ENCODE data around the gene METTL1. TPM values are rescaled to one million over a fixed set of nuclear protein-coding genes. Genes with fewer than 3 reads are reported as not detected.
A peak's percentile ranks its signal among the peaks of the same experiment; 100 is the strongest.

The METTL1 gene
- total RNA-seq, 6 donors from 2014 or later = 1.3 to 30.2 (median 16.9) TPM

GRCh38 chr12:57759360-57759980, 12.4 kb downstream of the METTL1 start:
- Histone ChIP-seq H3K27ac (no peak overlapping the region), H3K36me3 (peaks cover 0 to 16% (median 12%) of the 10 kb centered on the region in 4 donors), H3K4me1 (peaks cover 9 to 23% (median 20%) of the 10 kb centered on the region in 4 donors), H3K27me3 (peaks cover 0 to 8% (median 3%) of the 10 kb centered on the region in 4 donors), H3K9me3 (no peaks in the 10 kb centered on the region), H3K4me3 (no peak overlapping the region)
- TF ChIP-seq POLR2A (IDR thresholded peaks at IDR 0.05) (no peak), POLR2AphosphoS5 (IDR thresholded peaks at IDR 0.05) (no peak)
- TF ChIP-seq, protein P1, sequence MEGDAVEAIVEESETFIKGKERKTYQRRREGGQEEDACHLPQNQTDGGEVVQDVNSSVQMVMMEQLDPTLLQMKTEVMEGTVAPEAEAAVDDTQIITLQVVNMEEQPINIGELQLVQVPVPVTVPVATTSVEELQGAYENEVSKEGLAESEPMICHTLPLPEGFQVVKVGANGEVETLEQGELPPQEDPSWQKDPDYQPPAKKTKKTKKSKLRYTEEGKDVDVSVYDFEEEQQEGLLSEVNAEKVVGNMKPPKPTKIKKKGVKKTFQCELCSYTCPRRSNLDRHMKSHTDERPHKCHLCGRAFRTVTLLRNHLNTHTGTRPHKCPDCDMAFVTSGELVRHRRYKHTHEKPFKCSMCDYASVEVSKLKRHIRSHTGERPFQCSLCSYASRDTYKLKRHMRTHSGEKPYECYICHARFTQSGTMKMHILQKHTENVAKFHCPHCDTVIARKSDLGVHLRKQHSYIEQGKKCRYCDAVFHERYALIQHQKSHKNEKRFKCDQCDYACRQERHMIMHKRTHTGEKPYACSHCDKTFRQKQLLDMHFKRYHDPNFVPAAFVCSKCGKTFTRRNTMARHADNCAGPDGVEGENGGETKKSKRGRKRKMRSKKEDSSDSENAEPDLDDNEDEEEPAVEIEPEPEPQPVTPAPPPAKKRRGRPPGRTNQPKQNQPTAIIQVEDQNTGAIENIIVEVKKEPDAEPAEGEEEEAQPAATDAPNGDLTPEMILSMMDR (IDR thresholded peaks at IDR 0.05) = peak in 5 of 6 experiments; percentile 14 to 33 (median 19)
- WGBS, 2 donors = 45 to 46% methylated on average over 2 to 3 of the region's 3 CpGs
- no peak for ATAC-seq (ENCODE audit: low FRiP score in 2 of 2)
- DNase-seq = no peak

DNA sequence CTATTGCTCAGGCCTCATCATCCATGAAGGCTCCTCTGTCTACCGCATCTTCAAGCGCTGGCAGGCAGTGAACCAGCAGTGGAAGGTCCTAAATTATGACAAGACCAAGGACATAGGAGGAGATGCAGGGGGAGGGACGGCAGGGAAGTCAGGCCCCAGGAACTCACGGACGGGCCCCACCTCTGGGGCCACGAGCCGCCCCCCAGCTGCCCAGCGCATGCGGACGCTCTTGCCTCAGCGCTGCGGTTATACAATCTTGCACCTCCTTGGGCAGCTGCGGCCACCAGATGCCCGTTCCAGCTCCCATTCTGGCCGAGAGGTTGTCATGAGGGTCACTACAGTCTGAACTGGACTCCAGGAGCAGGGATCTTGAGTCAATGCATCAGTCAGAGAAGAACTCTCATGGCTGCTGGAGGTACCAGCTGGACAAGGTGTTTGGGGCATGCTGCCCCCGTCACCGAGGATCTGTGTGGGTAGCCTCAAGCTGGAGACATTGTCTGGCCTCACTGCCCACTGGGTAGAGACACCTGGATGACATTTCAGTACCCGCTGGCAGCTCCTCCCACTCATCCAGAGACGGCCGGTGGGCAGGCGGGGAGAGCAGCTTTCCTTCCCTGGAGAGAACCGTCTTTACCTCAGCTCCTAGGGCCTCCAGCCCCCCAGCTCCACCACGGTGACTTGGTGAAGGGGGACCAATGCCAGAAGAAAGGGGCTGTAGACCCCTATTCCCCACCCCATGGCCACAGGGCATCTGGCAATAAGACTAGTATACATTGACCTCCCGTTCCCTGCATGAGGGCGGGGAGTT, 13.1 kb downstream of the METTL1 start:
- Histone ChIP-seq H3K4me1 (peaks cover 10 to 28% (median 25%) of the 10 kb centered on the region in 4 donors), H3K27me3 (peaks cover 0 to under 1% (median 0%) of the 10 kb centered on the region in 4 donors), H3K4me3 (no peak overlapping the region), H3K27ac (no peak overlapping the region), H3K36me3 (peaks cover 0 to 16% (median 12%) of the 10 kb centered on the region in 4 donors), H3K9me3 (no peaks in the 10 kb centered on the region)
- peak in 1 of 2 donors; percentile 64 for DNase-seq
- 88 to 95% methylated on average over 8 to 25 of the region's 25 CpGs for WGBS, 2 donors
- no peak for ATAC-seq (ENCODE audit: low FRiP score in 2 of 2)
- TF ChIP-seq POLR2AphosphoS5 (IDR thresholded peaks at IDR 0.05) (no peak), POLR2A (IDR thresholded peaks at IDR 0.05) (no peak), EP300 (IDR thresholded peaks at IDR 0.05) (no peak)
- TF ChIP-seq, protein P1 (IDR thresholded peaks at IDR 0.05) = no peak

DNA sequence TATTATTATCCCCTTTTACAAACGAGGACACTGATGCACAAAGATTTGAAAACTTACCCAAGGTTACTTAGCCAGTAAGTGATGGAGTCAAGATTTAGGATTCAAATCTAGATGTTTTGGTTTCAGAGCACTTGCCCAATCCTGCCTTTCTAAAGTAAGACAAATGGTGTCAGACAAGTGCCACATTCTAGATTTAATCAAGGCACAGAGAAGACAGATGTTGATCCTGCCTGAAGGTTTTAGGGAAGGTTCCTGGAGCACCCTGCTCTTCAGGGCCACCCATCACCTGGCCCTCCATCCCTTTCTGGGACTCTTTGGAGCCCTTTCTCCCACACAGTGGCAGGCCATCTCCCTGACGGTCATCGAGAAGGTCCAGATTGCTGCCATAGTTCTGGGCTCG, 14.1 kb downstream of the METTL1 start:
- DNase-seq = no peak
- no peaks in the 10 kb centered on the region for H3K27me3 ChIP-seq
- WGBS, 2 donors = 95 to 96% methylated on average over 3 to 4 of the region's 4 CpGs
- no peak overlapping the region for H3K27ac ChIP-seq
- H3K9me3 ChIP-seq = no peaks in the 10 kb centered on the region
- no peak overlapping the region for H3K4me3 ChIP-seq
- peaks cover 0 to 16% (median 12%) of the 10 kb centered on the region in 4 donors for H3K36me3 ChIP-seq
- TF ChIP-seq, protein P1 (IDR thresholded peaks at IDR 0.05) = no peak
- TF ChIP-seq EP300 (IDR thresholded peaks at IDR 0.05) (no peak), POLR2AphosphoS5 (IDR thresholded peaks at IDR 0.05) (no peak), POLR2A (IDR thresholded peaks at IDR 0.05) (no peak)
- H3K4me1 ChIP-seq = peaks cover 13 to 36% (median 34%) of the 10 kb centered on the region in 4 donors
- no peak for ATAC-seq (ENCODE audit: low FRiP score in 2 of 2)

DNA sequence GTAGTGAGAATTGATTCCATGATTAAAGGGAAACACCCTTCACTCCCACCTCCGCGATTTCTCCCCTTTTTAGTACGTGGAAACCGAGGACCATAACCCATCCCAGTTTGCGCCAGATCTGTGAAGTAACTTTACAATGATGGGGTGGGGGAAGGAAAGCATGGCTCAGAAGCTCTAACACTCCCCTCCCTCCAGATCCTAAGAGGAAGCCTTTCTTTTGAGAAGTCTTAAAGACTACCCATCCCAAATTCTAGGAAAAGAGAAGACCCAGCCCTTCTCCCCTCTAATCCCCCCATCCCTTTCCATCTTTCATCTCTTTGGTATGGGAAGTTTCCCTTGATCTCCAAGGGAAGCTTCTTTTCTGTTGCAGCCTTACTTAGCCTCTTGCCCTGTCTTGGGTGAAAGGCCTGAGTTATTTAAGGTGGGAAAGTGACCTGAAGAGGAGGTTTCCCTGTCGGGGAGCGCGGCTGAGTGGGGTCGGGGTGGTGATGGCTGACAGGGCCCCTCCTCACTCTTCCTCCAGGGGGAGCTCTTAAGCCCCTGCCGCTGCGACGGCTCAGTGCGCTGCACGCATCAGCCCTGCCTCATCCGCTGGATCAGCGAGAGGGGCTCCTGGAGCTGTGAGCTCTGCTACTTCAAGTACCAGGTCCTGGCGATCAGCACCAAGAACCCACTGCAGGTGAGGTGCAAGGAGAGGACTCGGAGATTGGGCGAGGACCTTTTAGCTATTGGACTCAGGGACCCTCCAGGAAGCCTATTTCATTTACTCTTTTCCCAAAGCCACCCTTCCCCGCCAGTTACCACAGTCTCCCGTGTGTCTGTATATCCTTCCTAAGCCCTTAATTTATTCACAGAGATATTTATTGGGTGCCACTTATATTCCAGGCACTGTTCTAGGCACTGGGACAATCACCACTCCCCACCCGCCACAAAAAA, 15.2 kb downstream of the METTL1 start:
- Histone ChIP-seq H3K4me1 (peaks cover 15 to 42% (median 38%) of the 10 kb centered on the region in 4 donors), H3K36me3 (peaks cover 0 to 16% (median 12%) of the 10 kb centered on the region in 4 donors), H3K4me3 (peak overlapping the region in 3 of 4 donors; percentile 84 to 90 (median 87)), H3K9me3 (no peaks in the 10 kb centered on the region), H3K27ac (peak overlapping the region in 1 of 4 donors; percentile 91), H3K27me3 (no peaks in the 10 kb centered on the region)
- DNase-seq (peak; percentile 61 to 82), ATAC-seq (ENCODE audit: low FRiP score in 2 of 2) (no peak)
- 48 to 68% methylated on average over 21 to 22 of the region's 22 CpGs for WGBS, 2 donors
- TF ChIP-seq, protein P1 (IDR thresholded peaks at IDR 0.05) = peak; percentile 54 to 73 (median 61)
- TF ChIP-seq POLR2A (IDR thresholded peaks at IDR 0.05) = no peak
